Retina (tissue), 1 donor: Measurements from ENCODE around the gene ZNF701.
"Not testable (repeated sequence)": the region's sequence is repeated elsewhere in the genome, so short reads cannot be mapped to it uniquely, and the experiment has no call there.

ENCODE experiments used
- DNase-seq: peaks from one replicate; pipeline ENCODE4 v3.0.0-alpha.2; 2016

Gene ZNF701

DNA sequence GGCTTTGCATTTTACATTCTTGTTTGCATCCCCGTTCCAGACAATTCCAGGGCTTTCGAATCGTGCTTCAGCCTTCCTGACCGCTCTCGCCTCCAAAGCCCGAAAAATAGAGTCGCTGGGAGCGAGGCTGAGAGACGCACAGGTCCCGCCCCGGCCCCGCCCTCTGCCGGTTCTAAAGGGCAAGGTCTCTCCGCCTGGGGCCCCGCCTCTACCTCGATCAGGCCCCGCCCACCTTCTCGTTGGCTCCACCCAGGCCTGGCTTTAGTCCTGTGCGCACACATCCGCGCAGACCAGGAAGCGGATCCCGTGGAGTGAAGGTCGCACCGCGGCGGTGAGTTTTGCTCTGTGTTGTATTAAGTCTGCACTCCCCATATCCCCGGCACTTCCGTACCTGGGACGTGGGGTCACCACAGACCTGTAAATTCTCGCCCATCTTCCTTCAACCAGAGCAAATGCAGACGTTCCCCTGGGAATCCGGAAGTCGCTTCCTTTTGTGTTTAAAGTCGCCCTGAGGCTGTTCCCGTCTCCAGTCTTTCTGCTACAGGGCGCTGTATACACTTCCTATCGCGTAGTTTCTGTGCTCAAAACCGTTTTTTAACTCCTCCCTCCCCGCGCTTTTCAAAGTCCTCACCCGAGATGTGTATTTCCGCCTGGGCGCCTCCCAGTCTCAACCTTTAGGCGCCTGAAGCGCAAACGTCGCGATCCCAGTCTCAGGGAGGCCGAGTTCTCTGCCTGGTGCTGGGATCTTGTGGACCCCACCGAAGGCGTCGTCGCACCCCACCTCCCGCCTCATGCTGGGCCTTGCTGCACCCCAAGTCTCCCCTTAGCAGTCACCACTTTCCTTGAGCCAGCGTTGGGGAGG lies at the start of gene ZNF701:
ZNF701 (plus strand) TSS at position 288 of the 862 bp plus-strand sequence. CDS start 3,861 bp downstream, outside the sequence.
- peak; percentile 93 for DNase-seq

DNA sequence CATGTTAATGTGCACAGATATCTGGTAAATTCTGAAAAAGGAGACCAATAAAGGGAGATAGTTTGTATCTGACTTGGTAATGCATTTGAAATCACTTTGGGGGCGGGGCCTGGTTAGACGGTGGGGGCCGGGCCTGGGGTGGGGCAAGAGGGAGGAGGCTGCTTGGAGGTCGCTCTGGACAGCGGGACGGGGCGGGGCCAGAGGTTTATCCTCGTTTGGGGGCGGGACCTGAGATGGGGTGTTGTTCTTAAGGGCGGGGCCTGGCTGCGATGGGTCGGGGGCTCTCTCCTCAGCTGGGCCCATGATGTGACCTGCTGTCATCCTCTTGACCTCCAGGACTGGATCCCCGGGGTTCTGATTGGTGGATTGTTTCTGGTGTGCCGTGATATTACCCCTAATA lies 47.5 kb upstream of the ZNF701 start:
- DNase-seq: no peak

DNA sequence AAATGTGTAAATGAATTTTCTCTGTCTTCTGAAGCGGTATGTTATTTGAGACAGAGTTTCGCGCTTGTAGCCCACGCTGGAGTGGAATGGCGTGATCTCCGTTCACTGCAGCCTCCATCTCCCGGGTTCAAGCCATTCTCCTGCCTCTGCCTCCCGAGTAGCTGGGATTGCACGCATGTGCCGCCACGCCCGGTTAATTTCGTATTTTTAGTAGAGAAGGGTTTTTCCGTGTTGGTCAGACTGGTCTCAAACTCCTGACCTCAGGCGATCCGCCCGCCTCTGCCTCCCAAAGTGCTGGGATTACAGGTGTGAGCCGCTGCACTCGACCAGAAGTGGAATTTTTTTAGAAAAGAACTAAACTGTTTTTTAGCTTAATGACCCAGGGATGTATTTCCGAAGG lies 46.0 kb upstream of the ZNF701 start:
- no peak for DNase-seq

- peak; percentile 91 for DNase-seq
Measured at GRCh38 chr19:52527134-52527955, 42.7 kb upstream of the ZNF701 start, which contains the start of gene ZNF808. Gene ZNF808, plus strand, starts transcription at chr19:52527668. Its CDS starts 15,617 bp downstream, at chr19:52543285.

GRCh38 chr19:52527956-52528351 lies 42.1 kb upstream of the ZNF701 start:
- no peak for DNase-seq

GRCh38 chr19:52532480-52532879 lies 37.6 kb upstream of the ZNF701 start:
- no peak for DNase-seq

DNA sequence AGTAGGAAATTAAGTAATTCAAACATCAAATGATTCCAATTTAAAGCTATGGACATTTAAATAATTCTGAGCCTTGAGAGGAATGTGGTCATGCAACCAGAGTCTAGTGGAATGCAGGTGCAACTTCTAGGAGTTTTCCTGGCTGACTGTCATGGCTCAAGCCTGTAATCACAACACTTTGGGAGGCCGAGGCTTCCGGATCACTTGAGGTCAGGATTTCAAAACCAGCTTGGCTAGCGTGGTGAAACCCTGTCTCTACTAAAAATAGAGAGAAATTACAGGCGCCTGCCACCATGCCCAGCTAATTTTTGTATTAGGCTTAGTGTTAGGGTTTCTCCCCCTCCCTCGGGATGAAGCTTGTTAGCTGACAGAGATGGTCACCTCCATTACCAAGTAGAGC lies 36.2 kb upstream of the ZNF701 start:
- no peak for DNase-seq

GRCh38 chr19:52535385-52535770 lies 34.7 kb upstream of the ZNF701 start:
- DNase-seq: not testable (repeated sequence)

DNA sequence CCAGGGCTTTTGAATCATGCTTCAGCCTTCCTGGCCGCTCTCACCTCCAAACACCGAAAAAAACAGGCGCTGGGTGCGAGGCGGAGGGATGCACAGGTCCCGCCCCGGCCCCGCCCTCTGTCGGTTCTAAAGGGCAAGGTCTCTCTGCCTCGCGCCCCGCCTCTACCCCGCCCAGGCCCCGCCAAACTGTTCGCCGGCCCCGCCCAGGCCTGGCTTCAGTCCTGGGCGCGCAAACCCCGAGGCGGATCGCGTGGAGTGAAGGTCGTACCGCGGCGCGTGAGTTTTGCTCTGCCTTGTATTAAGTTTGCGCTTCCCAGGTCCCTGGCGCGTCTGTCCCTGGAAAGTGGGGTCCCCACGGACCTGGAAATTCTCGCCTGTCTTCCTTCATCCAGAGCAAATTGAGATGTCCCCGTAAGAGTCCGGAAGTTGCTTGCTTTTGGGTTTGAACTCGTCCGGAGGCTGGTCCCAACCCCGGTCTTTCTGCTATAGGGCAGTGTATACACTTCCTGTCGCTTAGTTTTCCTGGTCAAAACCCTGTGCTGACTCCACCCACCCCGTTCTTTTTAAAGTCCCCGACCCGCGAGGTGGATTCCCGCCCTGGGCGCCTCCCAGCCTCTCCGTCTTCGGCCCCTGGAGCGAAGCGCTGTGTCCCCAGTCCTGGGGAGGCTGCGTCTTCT lies 34.2 kb upstream of the ZNF701 start:
- peak; percentile 78 for DNase-seq

DNA sequence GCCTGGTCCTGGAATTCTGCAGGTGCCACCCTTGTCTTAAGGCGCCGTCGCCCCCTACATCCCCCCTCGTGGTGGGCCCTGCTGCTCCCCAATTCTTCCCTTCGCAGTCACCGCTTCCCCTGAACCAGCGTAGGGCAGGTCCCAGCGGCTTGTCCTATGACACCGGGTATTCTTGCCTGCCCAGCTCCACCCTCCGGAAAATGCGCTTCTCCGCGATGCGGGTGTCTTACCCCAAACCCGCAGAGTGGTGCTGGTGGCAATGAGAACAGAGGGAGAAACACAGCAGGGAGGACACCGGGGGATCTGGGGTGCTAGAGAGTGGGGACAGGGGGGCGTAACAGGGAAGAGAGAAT lies 33.7 kb upstream of the ZNF701 start:
- DNase-seq: no peak

DNA sequence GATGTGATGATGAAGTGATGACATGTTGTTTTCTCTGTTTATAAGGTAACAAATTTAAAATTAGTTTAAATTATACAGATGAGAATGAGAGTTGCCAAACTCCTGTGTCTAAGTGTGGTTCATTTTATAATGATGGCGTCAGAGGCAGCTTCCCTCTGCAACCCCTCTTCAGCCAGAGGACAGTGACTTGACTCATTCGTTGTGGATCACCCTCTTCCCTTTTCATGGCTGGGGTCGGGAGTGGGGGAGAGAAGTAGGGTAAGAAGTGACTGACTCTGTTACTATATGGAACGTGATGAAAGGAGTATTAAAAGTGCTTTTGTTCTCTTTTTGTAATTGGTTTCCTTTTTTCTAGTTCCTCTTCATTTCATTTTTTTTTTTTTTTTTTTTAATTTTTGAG lies 31.3 kb upstream of the ZNF701 start:
- not testable (repeated sequence) for DNase-seq

- DNase-seq: not testable (repeated sequence)
Measured at GRCh38 chr19:52541176-52541575, 28.9 kb upstream of the ZNF701 start.

- no peak for DNase-seq
Measured at GRCh38 chr19:52541608-52542007, 28.5 kb upstream of the ZNF701 start.

- not testable (repeated sequence) for DNase-seq
Measured at GRCh38 chr19:52542541-52542940, 27.5 kb upstream of the ZNF701 start.

GRCh38 chr19:52542984-52543664 lies 27.0 kb upstream of the ZNF701 start:
- no peak for DNase-seq

DNA sequence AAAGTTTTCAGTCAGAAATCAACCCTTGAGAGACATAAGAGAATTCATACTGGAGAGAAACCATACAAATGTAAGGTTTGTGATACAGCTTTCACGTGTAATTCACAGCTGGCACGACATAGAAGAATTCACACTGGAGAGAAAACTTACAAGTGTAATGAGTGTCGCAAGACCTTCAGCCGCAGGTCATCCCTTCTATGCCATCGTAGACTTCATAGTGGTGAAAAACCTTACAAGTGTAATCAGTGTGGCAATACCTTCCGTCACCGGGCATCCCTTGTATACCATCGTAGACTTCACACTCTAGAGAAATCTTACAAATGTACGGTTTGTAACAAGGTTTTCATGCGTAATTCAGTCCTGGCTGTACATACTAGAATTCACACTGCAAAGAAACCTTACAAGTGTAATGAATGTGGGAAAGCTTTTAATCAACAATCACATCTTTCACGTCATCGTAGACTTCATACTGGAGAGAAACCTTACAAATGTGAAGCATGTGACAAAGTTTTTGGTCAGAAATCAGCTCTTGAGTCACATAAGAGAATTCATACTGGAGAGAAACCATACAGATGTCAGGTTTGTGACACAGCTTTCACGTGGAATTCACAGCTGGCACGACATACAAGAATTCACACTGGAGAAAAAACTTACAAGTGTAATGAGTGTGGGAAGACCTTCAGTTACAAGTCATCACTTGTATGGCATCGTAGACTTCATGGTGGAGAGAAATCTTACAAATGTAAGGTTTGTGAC lies 15.7 kb upstream of the ZNF701 start:
- no peak for DNase-seq

DNA sequence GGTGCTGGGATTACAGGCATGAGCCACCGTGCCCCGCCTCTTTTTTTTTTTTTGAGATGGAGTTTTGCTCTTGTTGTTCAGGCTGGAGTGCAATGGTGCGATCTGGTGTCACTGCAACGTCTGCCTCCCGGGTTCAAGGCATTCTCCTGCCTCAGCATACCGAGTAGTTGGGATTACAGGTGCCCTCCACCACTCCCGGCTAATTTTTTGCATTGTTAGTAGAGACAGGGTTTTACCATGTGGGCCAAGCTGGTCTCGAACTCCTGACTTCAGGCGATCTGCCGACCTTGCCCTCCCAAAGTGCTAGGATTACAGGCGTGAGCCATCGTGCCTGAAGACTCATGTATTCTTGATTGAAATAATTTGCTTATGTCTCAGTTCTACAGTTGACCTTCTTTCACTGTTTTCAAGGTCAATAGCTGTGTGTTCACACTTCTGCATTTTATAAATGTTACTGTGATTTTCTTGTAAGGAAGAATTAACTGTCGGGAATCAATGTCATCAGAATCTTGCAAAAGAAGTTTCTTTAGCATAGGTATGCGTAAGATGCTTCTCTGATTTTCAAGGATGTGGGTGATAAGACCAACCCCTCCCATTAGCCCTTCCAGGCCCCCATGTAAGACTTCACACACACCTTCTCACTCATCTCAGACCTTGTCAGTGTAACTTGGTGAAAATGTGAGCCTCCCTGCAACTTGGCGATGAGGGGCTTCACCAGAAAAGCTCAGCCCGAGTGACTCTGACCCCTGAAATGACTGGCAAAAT lies 12.7 kb upstream of the ZNF701 start:
- no peak for DNase-seq

DNA sequence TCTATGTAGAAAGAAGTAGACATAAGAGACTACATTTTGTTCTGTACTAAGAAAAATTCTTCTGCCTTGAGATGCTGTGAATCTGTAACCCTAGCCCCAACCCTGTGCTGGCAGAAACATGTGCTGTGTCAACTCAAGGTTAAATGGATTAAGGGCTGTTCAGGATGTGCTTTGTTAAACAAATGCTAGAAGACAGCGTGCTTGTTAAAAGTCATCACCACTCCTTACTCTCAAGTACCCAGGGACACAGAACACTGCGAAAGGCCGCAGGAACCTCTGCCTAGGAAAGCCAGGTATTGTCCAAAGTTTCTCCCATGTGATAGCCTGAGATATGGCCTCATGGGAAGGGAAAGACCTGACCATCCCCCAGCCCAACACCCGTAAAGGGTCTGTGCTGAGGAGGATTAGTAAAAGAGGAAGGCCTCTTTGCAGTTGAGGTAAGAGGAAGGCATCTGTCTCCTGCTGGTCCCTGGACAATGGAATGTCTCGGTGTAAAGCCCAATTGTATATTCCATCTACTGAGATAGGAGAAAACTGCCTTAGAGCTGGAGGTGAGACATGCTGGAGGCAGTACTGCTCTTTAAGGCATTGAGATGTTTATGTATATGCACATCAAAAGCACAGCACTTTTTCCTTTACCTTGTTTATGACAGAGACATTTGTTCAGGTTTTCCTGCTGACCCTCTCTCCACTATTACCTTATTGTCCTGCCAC lies 11.2 kb upstream of the ZNF701 start:
- DNase-seq: not testable (repeated sequence)

GRCh38 chr19:52561611-52562010 lies 8.5 kb upstream of the ZNF701 start:
- DNase-seq: not testable (repeated sequence)

DNA sequence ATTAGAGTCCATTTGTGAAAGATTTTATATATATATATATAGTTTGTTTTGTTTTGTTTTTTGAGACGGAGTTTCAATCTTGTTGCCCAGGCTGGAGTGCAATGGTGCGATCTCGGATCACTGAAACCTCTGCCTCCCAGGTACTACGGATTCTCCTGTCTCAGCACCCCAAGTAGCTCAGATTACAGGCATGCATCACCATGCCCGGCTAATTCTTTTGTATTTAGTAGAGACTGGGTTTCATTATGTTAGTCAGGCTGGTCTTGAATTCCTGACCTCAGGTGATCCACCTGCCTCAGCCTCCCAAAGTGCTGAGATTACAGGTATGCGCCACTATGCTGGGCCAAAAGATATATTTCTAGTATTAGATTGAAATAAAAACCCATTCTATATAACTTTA lies 4.0 kb upstream of the ZNF701 start:
- no peak for DNase-seq
